HK-2 (cell line): ENCODE data around the gene TPRN.

ENCODE experiments used
- DNase-seq: peaks from one replicate; pipeline ENCODE4 v3.0.0-alpha.2; 2018; ENCODE audit not compliant: unreplicated experiment

The TPRN gene

GRCh38 chr9:137143459-137143858 is 57.1 kb downstream of the TPRN start:
- DNase-seq, result no peak

GRCh38 chr9:137141976-137142936 is 58.3 kb downstream of the TPRN start:
- DNase-seq, result no peak
